Transverse colon (tissue), 4 donors: Measurements from ENCODE around the gene SCAI. TPM values are rescaled to one million over a fixed set of nuclear protein-coding genes. Genes with fewer than 3 reads are reported as not detected.

Source experiments
- DNase-seq: peaks from one replicate; pipeline ENCODE4 v3.0.0-alpha.2; 2019
- H3K27ac ChIP-seq, 4 donors: fragments of 200-600 bp; sonication (generic); 2 replicates each; pipeline ENCODE4 v1.5.1; 2016 to 2018; ENCODE audit warnings: inconsistent platforms in 4 of 4
- H3K27me3 ChIP-seq: fragments of 200-600 bp; sonication (generic); 2 replicates; pipeline ENCODE4 v1.5.1; 2017; ENCODE audit warnings: inconsistent platforms
- H3K36me3 ChIP-seq, 4 donors: fragments of 200-600 bp; sonication (generic); 2 replicates each; pipeline ENCODE4 v1.5.1; 2017 to 2019; ENCODE audit warnings: inconsistent platforms in 4 of 4
- H3K4me1 ChIP-seq, 4 donors: fragments of 200-600 bp; sonication (generic); 2 replicates each; pipeline ENCODE4 v1.5.1; 2017 to 2020; ENCODE audit warnings: inconsistent platforms in 4 of 4
- H3K4me3 ChIP-seq, 4 donors: fragments of 200-600 bp; sonication (generic); 1 replicate in 1 of 4; 2 replicates in 3 of 4; pipeline versions ENCODE4 v1.5.1 to v1.6.1; 2017 to 2019; ENCODE audit warnings: inconsistent platforms in 4 of 4
- H3K9me3 ChIP-seq, 2 donors: fragments of 200-600 bp; sonication (generic); 2 replicates each; pipeline ENCODE4 v1.5.1; 2017 to 2019; ENCODE audit warnings: inconsistent platforms in 2 of 2
- EP300 ChIP-seq: sonication (generic); formaldehyde crosslinking; IDR thresholded peaks from one replicate; pipeline ENCODE4 v1.6.1; 2017; ENCODE audit warnings: antibody characterized with exemption, low read depth
- POLR2A ChIP-seq: fragments of 450-650 bp; IDR thresholded peaks from one replicate; pipeline ENCODE4 v1.6.1; 2016; ENCODE audit warnings: antibody characterized with exemption, mild to moderate bottlenecking, moderate library complexity
- POLR2AphosphoS5 ChIP-seq, 3 donors: sonication (generic); formaldehyde crosslinking; IDR thresholded peaks; one replicate each; pipeline ENCODE4 v1.6.1; 2016; ENCODE audit warnings: antibody characterized with exemption in 3 of 3
- WGBS, 2 donors: methylation state at CpG; one replicate each; pipeline ENCODE4 v1.1.5; 2018; ENCODE audit warnings: low coverage in 1 of 2; 5-methylcytosine and 5-hydroxymethylcytosine counted together
- in situ Hi-C, 4 donors: fragments of 200-750 bp; cut with MboI; loops; one replicate each; pipeline versions ENCODE4 v1.15.0 to v1.15.1; 2017; ENCODE audit warnings: low sequenced_read_pairs in 3 of 4, low pct_ligation_motif_present in 1 of 4, low pct_unique_long_range_greater_than_20kb in 1 of 4
- intact Hi-C: fragments of 100-400 bp; cut with DNase I; formaldehyde crosslinking; loops from one replicate; pipeline ENCODE4 v1.15.1; 2023; ENCODE audit warnings: low total_unique reads
- total RNA-seq, 4 donors: library from RNA; depleted of rRNA; stranded (reverse); fragments of >200 nt; gene quantifications; one replicate each; pipeline ENCODE4 v1.1.0, GENCODE V29; 2016
- TF ChIP-seq, protein P1 (sequence below), 5 experiments: fragments of 200-600 bp in 3 of 5; fragments of 450-650 bp in 2 of 5; sonication (generic) in 3 of 5; IDR thresholded peaks; 1 replicate in 2 of 5; 2 replicates in 3 of 5; pipeline ENCODE4 v1.5.1; 2016 to 2017; ENCODE audit warnings: antibody characterized with exemption in 5 of 5, inconsistent platforms in 3 of 5, mild to moderate bottlenecking in 2 of 5, moderate library complexity in 1 of 5

Gene SCAI
- total RNA-seq, 4 donors from 2014 or later, result 10.4 to 38.6 (median 13.2) TPM

DNA sequence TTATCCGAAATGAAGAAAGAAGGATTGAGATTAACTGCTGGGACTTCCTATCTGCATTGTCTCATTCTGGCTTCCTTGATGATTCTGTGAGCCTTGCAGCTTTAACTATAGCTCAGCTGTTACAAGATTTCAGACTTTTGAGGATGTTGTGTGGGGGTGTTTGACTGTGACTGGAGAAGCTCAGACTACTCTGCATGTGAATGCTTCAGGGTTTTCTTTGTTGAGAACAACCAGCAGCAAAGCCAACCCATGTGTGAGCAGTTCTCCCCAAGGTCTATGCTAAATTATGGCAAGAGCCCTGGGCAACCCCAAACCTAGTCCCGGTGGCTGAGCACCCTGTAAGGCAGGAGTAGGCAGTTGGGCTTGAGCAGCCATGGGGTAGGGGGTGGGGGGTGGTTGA, 8.4 kb upstream of the SCAI start:
- TF ChIP-seq, protein P1, sequence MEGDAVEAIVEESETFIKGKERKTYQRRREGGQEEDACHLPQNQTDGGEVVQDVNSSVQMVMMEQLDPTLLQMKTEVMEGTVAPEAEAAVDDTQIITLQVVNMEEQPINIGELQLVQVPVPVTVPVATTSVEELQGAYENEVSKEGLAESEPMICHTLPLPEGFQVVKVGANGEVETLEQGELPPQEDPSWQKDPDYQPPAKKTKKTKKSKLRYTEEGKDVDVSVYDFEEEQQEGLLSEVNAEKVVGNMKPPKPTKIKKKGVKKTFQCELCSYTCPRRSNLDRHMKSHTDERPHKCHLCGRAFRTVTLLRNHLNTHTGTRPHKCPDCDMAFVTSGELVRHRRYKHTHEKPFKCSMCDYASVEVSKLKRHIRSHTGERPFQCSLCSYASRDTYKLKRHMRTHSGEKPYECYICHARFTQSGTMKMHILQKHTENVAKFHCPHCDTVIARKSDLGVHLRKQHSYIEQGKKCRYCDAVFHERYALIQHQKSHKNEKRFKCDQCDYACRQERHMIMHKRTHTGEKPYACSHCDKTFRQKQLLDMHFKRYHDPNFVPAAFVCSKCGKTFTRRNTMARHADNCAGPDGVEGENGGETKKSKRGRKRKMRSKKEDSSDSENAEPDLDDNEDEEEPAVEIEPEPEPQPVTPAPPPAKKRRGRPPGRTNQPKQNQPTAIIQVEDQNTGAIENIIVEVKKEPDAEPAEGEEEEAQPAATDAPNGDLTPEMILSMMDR (IDR thresholded peaks at IDR 0.05), result no peak
- TF ChIP-seq POLR2AphosphoS5 (IDR thresholded peaks at IDR 0.05), result no peak
- no peak for TF ChIP-seq EP300
- no peak for TF ChIP-seq POLR2A
- WGBS, 2 donors, result 88 to 92% methylated on average over 1 to 2 of the region's 2 CpGs
- Histone ChIP-seq H3K4me3 (no peak overlapping the region), H3K9me3 (no peaks in the 10 kb centered on the region), H3K4me1 (peaks cover 0 to 7% (median 0%) of the 10 kb centered on the region in 4 donors), H3K36me3 (peaks cover 0 to 42% (median 15%) of the 10 kb centered on the region in 4 donors), H3K27me3 (no peaks in the 10 kb centered on the region), H3K27ac (no peak overlapping the region)
- in situ Hi-C loops (no loop called here), intact Hi-C loops (no loop called here)
- no peak for DNase-seq

DNA sequence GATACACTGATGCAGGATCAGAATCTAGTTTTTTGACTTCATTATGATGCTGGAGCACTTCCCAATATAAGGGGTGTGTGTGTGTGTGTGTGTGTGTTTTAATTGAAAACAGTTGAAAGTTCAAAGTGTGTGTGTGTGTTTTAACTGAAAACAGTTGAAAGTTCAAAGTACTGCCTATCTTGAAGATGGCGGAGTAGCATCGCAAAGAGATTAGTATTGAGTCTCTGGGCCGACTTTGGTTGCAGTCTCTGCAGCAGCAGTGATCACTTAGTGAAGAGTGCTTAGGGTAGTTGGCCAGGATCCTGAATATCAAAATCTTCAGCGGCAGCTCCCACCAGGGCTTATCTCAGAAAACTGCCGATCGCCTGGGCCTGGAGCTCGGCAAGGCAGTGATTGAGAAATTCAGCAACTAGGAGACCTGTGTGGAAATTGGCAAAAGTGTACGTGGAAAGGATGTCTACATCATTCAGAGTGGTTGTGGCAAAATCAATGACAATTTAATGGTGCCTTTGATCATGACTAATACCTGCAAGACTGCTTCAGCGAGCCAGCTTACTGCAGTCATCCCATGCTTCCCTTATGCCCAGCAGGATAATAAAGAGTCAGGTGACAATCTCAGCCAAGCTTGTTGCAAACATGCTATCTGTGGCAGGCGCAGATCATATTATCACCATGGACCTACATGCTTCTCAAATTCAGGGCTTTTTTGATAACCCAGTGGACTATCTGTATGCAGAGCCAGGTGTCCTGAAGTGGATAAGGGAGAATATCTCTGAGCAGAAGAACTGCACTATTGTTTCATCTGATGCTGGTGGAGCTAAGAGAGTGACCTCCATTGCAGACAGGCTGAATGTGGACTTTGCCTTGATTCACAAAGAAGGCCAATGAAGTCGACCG, 7.3 kb upstream of the SCAI start:
- Histone ChIP-seq H3K27me3 (no peaks in the 10 kb centered on the region), H3K9me3 (no peaks in the 10 kb centered on the region), H3K4me1 (peaks cover 0 to 10% (median 0%) of the 10 kb centered on the region in 4 donors), H3K27ac (no peak overlapping the region), H3K36me3 (peaks cover 0 to 42% (median 15%) of the 10 kb centered on the region in 4 donors), H3K4me3 (no peak overlapping the region)
- in situ Hi-C loops, result no loop called here
- WGBS, 2 donors, result 78 to 92% methylated on average over 4 to 12 of the region's 12 CpGs
- no peak for TF ChIP-seq POLR2AphosphoS5 (IDR thresholded peaks at IDR 0.05)
- no peak for TF ChIP-seq EP300
- TF ChIP-seq, protein P1 (IDR thresholded peaks at IDR 0.05), result no peak
- no peak for TF ChIP-seq POLR2A
- intact Hi-C loops, result no loop called here
- DNase-seq, result no peak

DNA sequence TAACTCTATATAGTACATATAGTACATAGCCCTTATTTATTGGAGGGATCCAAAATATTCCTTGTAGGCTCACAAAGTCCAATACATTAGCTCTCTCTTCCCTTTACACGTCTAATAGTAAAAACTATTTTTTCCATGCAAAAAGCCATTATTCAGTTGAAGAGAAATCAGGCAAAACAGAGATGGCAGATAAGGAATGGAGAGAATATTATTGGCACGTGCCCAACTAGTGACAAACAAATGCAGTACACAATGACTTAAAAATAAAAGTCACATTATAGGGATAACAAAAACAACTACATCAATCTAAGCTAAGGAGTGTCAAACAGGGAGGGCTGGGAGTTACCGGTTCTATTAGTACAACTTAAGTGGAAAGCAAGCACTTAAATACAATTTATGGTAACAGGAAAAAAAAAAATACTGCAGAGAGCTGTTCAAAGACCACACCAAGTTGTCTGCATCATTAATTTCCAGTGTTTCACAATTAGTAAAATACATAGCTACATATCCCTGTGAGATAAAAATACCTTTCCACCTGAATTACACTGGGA, 4.1 kb upstream of the SCAI start:
- in situ Hi-C loops, result loop anchor here (10.0 to 25.0 kb wide), 6 partner anchors 183 to 373 kb away; partner anchors contain the start of genes OLFML2A (in 3 of the 4), GOLGA1 (in 2 of the 4) and NR6A1 (in 1 of the 4)
- 78 to 86% methylated on average over 3 of the region's 3 CpGs for WGBS, 2 donors
- intact Hi-C loops, result no loop called here
- peaks cover 0 to 33% (median 9%) of the 10 kb centered on the region in 4 donors for H3K36me3 ChIP-seq
- H3K4me3 ChIP-seq, result no peak overlapping the region
- peaks cover 0 to 18% (median 9%) of the 10 kb centered on the region in 4 donors for H3K4me1 ChIP-seq
- H3K27me3 ChIP-seq, result no peaks in the 10 kb centered on the region
- no peak overlapping the region for H3K27ac ChIP-seq
- DNase-seq, result no peak
- H3K9me3 ChIP-seq, result no peaks in the 10 kb centered on the region
- no peak for TF ChIP-seq POLR2AphosphoS5 (IDR thresholded peaks at IDR 0.05)
- no peak for TF ChIP-seq EP300
- TF ChIP-seq, protein P1 (IDR thresholded peaks at IDR 0.05), result no peak
- TF ChIP-seq POLR2A, result no peak

DNA sequence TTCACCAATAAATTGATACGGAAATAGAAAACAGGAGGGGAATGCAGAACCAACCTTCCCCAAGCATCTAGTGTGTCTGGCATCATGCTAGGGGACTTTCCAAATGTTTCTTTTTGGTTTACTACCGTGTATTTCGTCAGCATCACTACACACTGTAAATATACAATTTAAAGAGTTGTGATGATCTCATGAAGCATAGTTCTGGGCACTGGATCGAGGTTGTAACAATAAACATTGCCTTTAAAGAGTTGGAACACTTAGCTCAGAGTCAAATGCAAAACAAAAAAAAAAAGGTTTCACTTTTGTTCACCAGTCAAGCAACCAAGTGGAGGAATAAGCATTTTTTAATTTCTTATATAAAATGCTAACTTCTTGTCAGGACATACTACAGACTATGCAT, 2.9 kb upstream of the SCAI start:
- no peak for DNase-seq
- Histone ChIP-seq H3K27me3 (no peaks in the 10 kb centered on the region), H3K27ac (peak overlapping the region in 1 of 4 donors; percentile 6), H3K4me3 (no peak overlapping the region), H3K9me3 (no peaks in the 10 kb centered on the region), H3K36me3 (peaks cover 0 to 21% (median 4%) of the 10 kb centered on the region in 4 donors), H3K4me1 (peaks cover 0 to 22% (median 12%) of the 10 kb centered on the region in 4 donors)
- 24% methylated on average over 4 of the region's 4 CpGs for WGBS, 2 donors
- TF ChIP-seq EP300, result no peak
- TF ChIP-seq POLR2AphosphoS5 (IDR thresholded peaks at IDR 0.05), result no peak
- TF ChIP-seq, protein P1 (IDR thresholded peaks at IDR 0.05), result no peak
- no peak for TF ChIP-seq POLR2A
- in situ Hi-C loops (loop anchor here (10.0 to 25.0 kb wide), 6 partner anchors 181 to 371 kb away; partner anchors contain the start of genes OLFML2A (in 3 of the 4), GOLGA1 (in 2 of the 4) and NR6A1 (in 1 of the 4)), intact Hi-C loops (no loop called here)
